ENCODE results near the gene MED27. TPM values are rescaled to one million over a fixed set of nuclear protein-coding genes. Genes with fewer than 3 reads are reported as not detected.

MED27 gene
- total and polyA plus RNA-seq, 10 of the 15 experiments (the other 5 are each of a cell fraction or from before 2014, with no cell fraction given), result 20.3 to 50.3 (median 35.5) TPM

GRCh38 chr9:132006677-132007370 lies 72.8 kb downstream of the MED27 start (continued):
- TF ChIP-seq, protein P1, sequence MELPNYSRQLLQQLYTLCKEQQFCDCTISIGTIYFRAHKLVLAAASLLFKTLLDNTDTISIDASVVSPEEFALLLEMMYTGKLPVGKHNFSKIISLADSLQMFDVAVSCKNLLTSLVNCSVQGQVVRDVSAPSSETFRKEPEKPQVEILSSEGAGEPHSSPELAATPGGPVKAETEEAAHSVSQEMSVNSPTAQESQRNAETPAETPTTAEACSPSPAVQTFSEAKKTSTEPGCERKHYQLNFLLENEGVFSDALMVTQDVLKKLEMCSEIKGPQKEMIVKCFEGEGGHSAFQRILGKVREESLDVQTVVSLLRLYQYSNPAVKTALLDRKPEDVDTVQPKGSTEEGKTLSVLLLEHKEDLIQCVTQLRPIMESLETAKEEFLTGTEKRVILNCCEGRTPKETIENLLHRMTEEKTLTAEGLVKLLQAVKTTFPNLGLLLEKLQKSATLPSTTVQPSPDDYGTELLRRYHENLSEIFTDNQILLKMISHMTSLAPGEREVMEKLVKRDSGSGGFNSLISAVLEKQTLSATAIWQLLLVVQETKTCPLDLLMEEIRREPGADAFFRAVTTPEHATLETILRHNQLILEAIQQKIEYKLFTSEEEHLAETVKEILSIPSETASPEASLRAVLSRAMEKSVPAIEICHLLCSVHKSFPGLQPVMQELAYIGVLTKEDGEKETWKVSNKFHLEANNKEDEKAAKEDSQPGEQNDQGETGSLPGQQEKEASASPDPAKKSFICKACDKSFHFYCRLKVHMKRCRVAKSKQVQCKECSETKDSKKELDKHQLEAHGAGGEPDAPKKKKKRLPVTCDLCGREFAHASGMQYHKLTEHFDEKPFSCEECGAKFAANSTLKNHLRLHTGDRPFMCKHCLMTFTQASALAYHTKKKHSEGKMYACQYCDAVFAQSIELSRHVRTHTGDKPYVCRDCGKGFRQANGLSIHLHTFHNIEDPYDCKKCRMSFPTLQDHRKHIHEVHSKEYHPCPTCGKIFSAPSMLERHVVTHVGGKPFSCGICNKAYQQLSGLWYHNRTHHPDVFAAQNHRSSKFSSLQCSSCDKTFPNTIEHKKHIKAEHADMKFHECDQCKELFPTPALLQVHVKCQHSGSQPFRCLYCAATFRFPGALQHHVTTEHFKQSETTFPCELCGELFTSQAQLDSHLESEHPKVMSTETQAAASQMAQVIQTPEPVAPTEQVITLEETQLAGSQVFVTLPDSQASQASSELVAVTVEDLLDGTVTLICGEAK (IDR thresholded peaks at IDR 0.05; ENCODE audit: borderline replicate concordance), result no peak
- TF ChIP-seq ATF2 (IDR thresholded peaks at IDR 0.05; ENCODE audit: low read length) (peak; percentile 75), GABPA (IDR thresholded peaks at IDR 0.05; ENCODE audit: low read depth) (peak; percentile 65; the same call in 1 of the 2 replicates), MAX (IDR thresholded peaks at IDR 0.05; ENCODE audit: low read depth, low read length) (no peak), PAX5 (IDR thresholded peaks at IDR 0.05; ENCODE audit: borderline replicate concordance, low read depth, low read length) (peak; percentile 97), E4F1 (IDR thresholded peaks at IDR 0.05; ENCODE audit: borderline replicate concordance, partially characterized antibody) (no peak), NFXL1 (IDR thresholded peaks at IDR 0.05; ENCODE audit: borderline replicate concordance) (no peak), TARDBP (IDR thresholded peaks at IDR 0.05; ENCODE audit: borderline replicate concordance) (no peak), POU2F2 (IDR thresholded peaks at IDR 0.05; ENCODE audit: borderline replicate concordance, low read depth, low read length) (peak; percentile 88), RELB (IDR thresholded peaks at IDR 0.05; ENCODE audit: low read depth) (no peak), CREB1 (IDR thresholded peaks at IDR 0.05; ENCODE audit: low read depth) (peak; percentile 43; the same call in 1 of the 2 replicates), ESRRA (IDR thresholded peaks at IDR 0.05; ENCODE audit: low read length) (no peak), RFX5 (IDR thresholded peaks at IDR 0.05; ENCODE audit: low read depth, low read length) (no peak)
- TF ChIP-seq, protein P2, sequence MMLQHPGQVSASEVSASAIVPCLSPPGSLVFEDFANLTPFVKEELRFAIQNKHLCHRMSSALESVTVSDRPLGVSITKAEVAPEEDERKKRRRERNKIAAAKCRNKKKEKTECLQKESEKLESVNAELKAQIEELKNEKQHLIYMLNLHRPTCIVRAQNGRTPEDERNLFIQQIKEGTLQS (IDR thresholded peaks at IDR 0.05; ENCODE audit: borderline replicate concordance, extremely low read depth, low read depth, low read length), result no peak
